ENCODE data around the gene PFN3.

Gene PFN3

DNA sequence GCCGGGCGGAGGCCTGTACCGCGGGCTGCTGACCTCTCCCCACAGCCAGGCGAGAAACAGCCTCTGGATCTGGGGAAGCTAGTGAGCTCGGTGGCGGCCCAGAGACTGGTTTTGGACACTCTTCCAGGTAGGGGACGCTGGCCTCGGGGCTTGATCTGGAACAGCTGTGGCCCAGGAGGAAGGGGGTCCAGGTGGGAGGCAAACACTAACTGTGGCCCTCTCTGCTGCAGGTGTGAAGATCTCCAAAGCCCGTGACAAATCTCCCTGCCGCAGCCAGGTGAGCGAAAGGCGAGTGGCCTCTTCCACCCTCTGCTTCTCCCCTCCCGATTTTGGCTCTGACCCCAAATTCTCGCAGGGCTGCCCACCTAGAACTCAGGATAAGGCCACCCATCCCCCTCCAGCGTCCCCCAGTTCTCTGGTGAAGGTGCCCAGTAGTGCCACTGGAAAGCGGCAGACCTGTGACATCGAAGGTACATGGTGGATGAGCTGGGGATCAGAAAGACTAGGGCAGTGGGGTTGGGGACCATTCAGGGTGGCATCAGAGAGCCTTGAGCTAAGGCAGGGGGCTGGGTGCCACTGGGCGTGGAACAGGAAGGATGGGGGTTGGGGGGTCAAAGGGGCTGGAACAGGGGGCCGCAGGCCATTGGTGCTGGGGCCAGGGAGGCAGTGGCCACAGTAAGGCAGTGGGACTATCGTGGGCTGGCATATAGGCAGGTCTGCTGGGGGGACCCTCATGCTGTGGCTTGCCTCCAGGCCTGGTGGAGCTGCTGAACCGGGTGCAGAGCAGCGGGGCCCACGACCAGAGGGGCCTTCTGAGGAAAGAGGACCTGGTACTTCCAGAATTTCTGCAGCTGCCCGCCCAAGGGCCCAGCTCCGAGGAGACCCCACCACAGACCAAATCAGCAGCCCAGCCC is 29.1 kb downstream of the PFN3 start:
- DNase-seq (ENCODE audit: low read depth) = no peak
- no peak overlapping the region for H3K4me3 ChIP-seq (ENCODE audit: low read depth, low read length)
- no peak for TF ChIP-seq CTCF (IDR thresholded peaks at IDR 0.05; ENCODE audit: low read depth, low read length, missing control alignments)

- H3K4me3 ChIP-seq (ENCODE audit: low read depth, low read length) = no peak overlapping the region
- TF ChIP-seq CTCF (IDR thresholded peaks at IDR 0.05; ENCODE audit: low read depth, low read length, missing control alignments) = peak; percentile 5
- no peak for DNase-seq (ENCODE audit: low read depth)
Observed at GRCh38 chr5:177370488-177371119, 29.9 kb downstream of the PFN3 start.

GRCh38 chr5:177369645-177370440 is 30.6 kb downstream of the PFN3 start:
- H3K4me3 ChIP-seq (ENCODE audit: low read depth, low read length) = no peak overlapping the region
- no peak for TF ChIP-seq CTCF (IDR thresholded peaks at IDR 0.05; ENCODE audit: low read depth, low read length, missing control alignments)
- no peak for DNase-seq (ENCODE audit: low read depth)

DNA sequence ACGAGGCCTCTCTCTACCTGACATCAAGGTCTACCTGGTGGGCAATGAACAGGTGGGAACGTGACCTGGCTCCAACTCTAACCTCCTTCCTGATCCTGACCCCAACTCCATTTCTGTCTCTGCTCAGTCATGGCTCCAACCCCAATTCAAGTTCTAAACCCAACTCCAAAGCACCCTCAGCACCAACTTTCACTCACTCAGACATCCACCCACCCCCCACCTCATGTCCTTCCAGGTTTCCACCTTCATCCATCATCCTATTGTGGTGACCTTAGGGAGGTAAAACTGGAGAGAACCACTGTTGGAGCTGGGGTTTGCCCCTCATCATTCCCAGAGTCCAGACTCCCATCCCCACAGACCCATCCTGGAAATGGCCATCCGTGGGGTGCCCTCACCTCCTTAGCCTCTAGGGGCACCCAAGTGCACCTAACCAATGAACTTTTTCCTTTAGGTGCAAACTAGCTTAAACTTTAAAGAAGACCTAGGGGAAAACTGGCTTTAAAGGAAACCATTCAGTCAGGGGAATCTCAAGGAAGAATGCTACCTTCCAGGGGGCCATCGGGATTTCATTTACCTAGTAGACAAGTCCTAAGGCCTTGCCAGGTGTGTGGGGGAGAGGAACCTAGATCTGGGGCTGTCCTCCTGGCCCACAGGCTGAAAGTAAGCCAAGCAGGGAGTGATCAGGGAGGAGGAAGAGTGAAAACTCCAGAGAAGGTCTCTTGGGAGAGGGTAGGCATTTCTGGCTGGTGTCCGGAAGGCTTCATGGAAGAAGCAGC is 31.4 kb downstream of the PFN3 start:
- DNase-seq (ENCODE audit: low read depth) = no peak
- no peak overlapping the region for H3K4me3 ChIP-seq (ENCODE audit: low read depth, low read length)
- TF ChIP-seq CTCF (IDR thresholded peaks at IDR 0.05; ENCODE audit: low read depth, low read length, missing control alignments) = peak; percentile 84

GRCh38 chr5:177367981-177368868 is 32.2 kb downstream of the PFN3 start:
- H3K4me3 ChIP-seq (ENCODE audit: low read depth, low read length) = no peak overlapping the region

More at GRCh38 chr5:177367981-177368868, 32.2 kb downstream of the PFN3 start:
- DNase-seq (ENCODE audit: low read depth) = no peak
- TF ChIP-seq CTCF (IDR thresholded peaks at IDR 0.05; ENCODE audit: low read depth, low read length, missing control alignments) = no peak
